ENCODE data around the gene WBP4.

WBP4 gene

GRCh38 chr13:41052441-41052840, 8.9 kb upstream of the WBP4 start:
- Histone ChIP-seq H3K27me3 (ENCODE audit: insufficient read depth, low read length) (no peaks in the 10 kb centered on the region), H3K9ac (ENCODE audit: low read depth, low read length) (no peak overlapping the region), H3K4me3 (ENCODE audit: low read length) (no peak overlapping the region), H3K9me3 (ENCODE audit: insufficient read depth, low read depth, low read length) (peaks cover 18% of the 10 kb centered on the region), H3K27ac (ENCODE audit: low read length) (no peak overlapping the region), H3K36me3 (ENCODE audit: insufficient read depth, low read depth, low read length) (no peaks in the 10 kb centered on the region), H3K4me1 (ENCODE audit: insufficient read depth, low read length) (no peaks in the 10 kb centered on the region)

GRCh38 chr13:41053384-41053826, 7.9 kb upstream of the WBP4 start:
- no peak overlapping the region for H3K9ac ChIP-seq (ENCODE audit: low read depth, low read length)
- no peak overlapping the region for H3K27ac ChIP-seq (ENCODE audit: low read length)
- H3K4me3 ChIP-seq (ENCODE audit: low read length) = no peak overlapping the region
- no peaks in the 10 kb centered on the region for H3K27me3 ChIP-seq (ENCODE audit: insufficient read depth, low read length)
- peaks cover 12% of the 10 kb centered on the region for H3K9me3 ChIP-seq (ENCODE audit: insufficient read depth, low read depth, low read length)
- no peaks in the 10 kb centered on the region for H3K36me3 ChIP-seq (ENCODE audit: insufficient read depth, low read depth, low read length)
- no peaks in the 10 kb centered on the region for H3K4me1 ChIP-seq (ENCODE audit: insufficient read depth, low read length)

GRCh38 chr13:41054212-41054877, 7.0 kb upstream of the WBP4 start:
- Histone ChIP-seq H3K9me3 (ENCODE audit: insufficient read depth, low read depth, low read length) (0 out of 2 replicates have a peak, but pooled peaks cover 2% of the 10 kb centered on the region), H3K36me3 (ENCODE audit: insufficient read depth, low read depth, low read length) (no peaks in the 10 kb centered on the region), H3K27ac (ENCODE audit: low read length) (no peak overlapping the region), H3K27me3 (ENCODE audit: insufficient read depth, low read length) (no peaks in the 10 kb centered on the region), H3K9ac (ENCODE audit: low read depth, low read length) (no peak overlapping the region), H3K4me1 (ENCODE audit: insufficient read depth, low read length) (peaks cover 5% of the 10 kb centered on the region; the same call in 1 of the 2 replicates), H3K4me3 (ENCODE audit: low read length) (no peak overlapping the region)

GRCh38 chr13:41054919-41055619, 6.2 kb upstream of the WBP4 start:
- Histone ChIP-seq H3K27ac (ENCODE audit: low read length) (no peak overlapping the region), H3K9ac (ENCODE audit: low read depth, low read length) (no peak overlapping the region), H3K36me3 (ENCODE audit: insufficient read depth, low read depth, low read length) (no peaks in the 10 kb centered on the region), H3K4me3 (ENCODE audit: low read length) (no peak overlapping the region), H3K27me3 (ENCODE audit: insufficient read depth, low read length) (no peaks in the 10 kb centered on the region), H3K4me1 (ENCODE audit: insufficient read depth, low read length) (peaks cover 5% of the 10 kb centered on the region; the same call in 1 of the 2 replicates), H3K9me3 (ENCODE audit: insufficient read depth, low read depth, low read length) (no peaks in the 10 kb centered on the region)

GRCh38 chr13:41056194-41056593, 5.1 kb upstream of the WBP4 start:
- Histone ChIP-seq H3K27ac (ENCODE audit: low read length) (no peak overlapping the region), H3K36me3 (ENCODE audit: insufficient read depth, low read depth, low read length) (no peaks in the 10 kb centered on the region), H3K4me1 (ENCODE audit: insufficient read depth, low read length) (peaks cover 5% of the 10 kb centered on the region; the same call in 1 of the 2 replicates), H3K4me3 (ENCODE audit: low read length) (no peak overlapping the region), H3K9ac (ENCODE audit: low read depth, low read length) (no peak overlapping the region), H3K9me3 (ENCODE audit: insufficient read depth, low read depth, low read length) (no peaks in the 10 kb centered on the region), H3K27me3 (ENCODE audit: insufficient read depth, low read length) (no peaks in the 10 kb centered on the region)

- Histone ChIP-seq H3K9ac (ENCODE audit: low read depth, low read length) (no peak overlapping the region), H3K9me3 (ENCODE audit: insufficient read depth, low read depth, low read length) (no peaks in the 10 kb centered on the region), H3K4me1 (ENCODE audit: insufficient read depth, low read length) (peaks cover 5% of the 10 kb centered on the region; the same call in 1 of the 2 replicates), H3K36me3 (ENCODE audit: insufficient read depth, low read depth, low read length) (no peaks in the 10 kb centered on the region), H3K27me3 (ENCODE audit: insufficient read depth, low read length) (no peaks in the 10 kb centered on the region), H3K27ac (ENCODE audit: low read length) (no peak overlapping the region), H3K4me3 (ENCODE audit: low read length) (no peak overlapping the region)
Observed at GRCh38 chr13:41056826-41057711, 4.2 kb upstream of the WBP4 start.

- Histone ChIP-seq H3K27me3 (ENCODE audit: insufficient read depth, low read length) (no peaks in the 10 kb centered on the region), H3K9me3 (ENCODE audit: insufficient read depth, low read depth, low read length) (no peaks in the 10 kb centered on the region), H3K4me1 (ENCODE audit: insufficient read depth, low read length) (peaks cover 12% of the 10 kb centered on the region), H3K4me3 (ENCODE audit: low read length) (peak overlapping the region; percentile 94), H3K9ac (ENCODE audit: low read depth, low read length) (peak overlapping the region; percentile 89; the same call in 1 of the 2 replicates), H3K36me3 (ENCODE audit: insufficient read depth, low read depth, low read length) (peaks cover 5% of the 10 kb centered on the region; the same call in 1 of the 2 replicates), H3K27ac (ENCODE audit: low read length) (no peak overlapping the region)
Observed at GRCh38 chr13:41058295-41059070, 2.8 kb upstream of the WBP4 start.

- peaks cover 12% of the 10 kb centered on the region for H3K4me1 ChIP-seq (ENCODE audit: insufficient read depth, low read length)
- H3K36me3 ChIP-seq (ENCODE audit: insufficient read depth, low read depth, low read length) = peaks cover 16% of the 10 kb centered on the region
- peak overlapping the region; percentile 94 for H3K4me3 ChIP-seq (ENCODE audit: low read length)
- H3K9me3 ChIP-seq (ENCODE audit: insufficient read depth, low read depth, low read length) = no peaks in the 10 kb centered on the region
- no peaks in the 10 kb centered on the region for H3K27me3 ChIP-seq (ENCODE audit: insufficient read depth, low read length)
- H3K9ac ChIP-seq (ENCODE audit: low read depth, low read length) = peak overlapping the region; percentile 89
- H3K27ac ChIP-seq (ENCODE audit: low read length) = no peak overlapping the region
Observed at GRCh38 chr13:41059456-41060081, 1.7 kb upstream of the WBP4 start.

GRCh38 chr13:41060082-41060723, 1.1 kb upstream of the WBP4 start:
- Histone ChIP-seq H3K4me3 (ENCODE audit: low read length) (peak overlapping the region; percentile 94), H3K36me3 (ENCODE audit: insufficient read depth, low read depth, low read length) (peaks cover 20% of the 10 kb centered on the region), H3K27me3 (ENCODE audit: insufficient read depth, low read length) (no peaks in the 10 kb centered on the region), H3K4me1 (ENCODE audit: insufficient read depth, low read length) (peaks cover 12% of the 10 kb centered on the region), H3K9ac (ENCODE audit: low read depth, low read length) (peak overlapping the region; percentile 89), H3K9me3 (ENCODE audit: insufficient read depth, low read depth, low read length) (no peaks in the 10 kb centered on the region), H3K27ac (ENCODE audit: low read length) (no peak overlapping the region)

GRCh38 chr13:41060724-41061074, 610 bp upstream of the WBP4 start:
- Histone ChIP-seq H3K36me3 (ENCODE audit: insufficient read depth, low read depth, low read length) (peaks cover 25% of the 10 kb centered on the region), H3K9ac (ENCODE audit: low read depth, low read length) (peak overlapping the region; percentile 89), H3K27ac (ENCODE audit: low read length) (peak overlapping the region; percentile 87), H3K4me1 (ENCODE audit: insufficient read depth, low read length) (peaks cover 12% of the 10 kb centered on the region), H3K9me3 (ENCODE audit: insufficient read depth, low read depth, low read length) (no peaks in the 10 kb centered on the region), H3K27me3 (ENCODE audit: insufficient read depth, low read length) (no peaks in the 10 kb centered on the region), H3K4me3 (ENCODE audit: low read length) (peak overlapping the region; percentile 94)

Measured in iPS-20b (cell line).